H1 (cell line): Measurements from ENCODE around the gene ASCL5. TPM values are rescaled to one million over a fixed set of nuclear protein-coding genes. Genes with fewer than 3 reads are reported as not detected.

Experiments used
- CTCF ChIA-PET: fragments of 300-600 bp; sonication (Branson Sonifier 250); formaldehyde crosslinking; loops from one replicate; lab custom pipeline; 2021; ENCODE audit not compliant: partially characterized antibody; lab: Charles Lee
- POLR2A ChIA-PET: fragments of 300-600 bp; sonication (Branson Sonifier 250); formaldehyde crosslinking; loops from one replicate; lab custom pipeline; 2021; ENCODE audit warnings: inconsistent platforms; ENCODE audit not compliant: partially characterized antibody; lab: Charles Lee
- DNase-seq, 2 experiments: peaks; one replicate each; pipeline versions ENCODE4 v3.0.0 to v3.0.0-alpha.2; 2010 to 2022; ENCODE audit warnings: low spot score in 2 of 2, low read depth in 1 of 2, mixed read lengths in 1 of 2
- FAIRE-seq: peaks from 2 replicates; lab custom pipeline; 2011; peaks lifted over from hg19 to GRCh38; lab: Jason Lieb, UNC
- H2AFZ ChIP-seq: 2 replicates; pipeline ENCODE4 v1.8.1; 2012; ENCODE audit warnings: low read length, inconsistent platforms
- H2AK5ac ChIP-seq: 2 replicates; pipeline ENCODE4 v1.6.1; 2013; ENCODE audit warnings: low read depth, low read length
- H2BK120ac ChIP-seq: replicated peaks from 2 replicates; pipeline ENCODE3; 2013; ENCODE audit warnings: low read depth, low read length, inconsistent platforms
- H2BK12ac ChIP-seq: 2 replicates; pipeline ENCODE4 v1.6.1; 2013; ENCODE audit warnings: low read depth, low read length
- H2BK15ac ChIP-seq: 2 replicates; pipeline ENCODE4 v1.6.1; 2013; ENCODE audit warnings: low read length
- H2BK20ac ChIP-seq: 2 replicates; pipeline ENCODE4 v1.6.1; 2013; ENCODE audit warnings: low read length
- H2BK5ac ChIP-seq: 2 replicates; pipeline ENCODE4 v1.6.1; 2013; ENCODE audit warnings: low read depth, low read length
- H3K14ac ChIP-seq: 2 replicates; pipeline ENCODE4 v1.6.1; 2013; ENCODE audit warnings: inconsistent platforms; ENCODE audit not compliant: insufficient read length
- H3K18ac ChIP-seq: 2 replicates; pipeline ENCODE4 v1.6.1; 2013; ENCODE audit warnings: low read length; ENCODE audit errors: extremely low read depth
- H3K23ac ChIP-seq: 2 replicates; pipeline ENCODE4 v1.6.1; 2013; ENCODE audit warnings: inconsistent platforms; ENCODE audit not compliant: insufficient read length
- H3K23me2 ChIP-seq: 2 replicates; pipeline ENCODE4 v1.6.1; 2013; ENCODE audit warnings: low read depth, low read length
- H3K27ac ChIP-seq: 2 replicates; pipeline ENCODE4 v1.6.1; 2011; ENCODE audit warnings: low read depth, low read length, inconsistent platforms
- H3K27me3 ChIP-seq, 4 experiments: replicated peaks in 1 of 4; 1 replicate in 1 of 4; 2 replicates in 3 of 4; pipeline versions ENCODE4 v1.6.1 to v1.8.1; 2011 to 2013; ENCODE audit warnings: low read length in 3 of 4, mild to moderate bottlenecking in 3 of 4, inconsistent platforms in 2 of 4, mixed read lengths in 2 of 4, moderate library complexity in 1 of 4; ENCODE audit not compliant: control insufficient read depth in 3 of 4, insufficient read depth in 3 of 4; ENCODE audit errors: extremely low read depth in 1 of 4
- H3K36me3 ChIP-seq, 4 experiments: 2 replicates each; pipeline versions ENCODE4 v1.6.1 to v1.8.1; 2011 to 2013; ENCODE audit warnings: mild to moderate bottlenecking in 4 of 4, low read length in 3 of 4, moderate library complexity in 2 of 4, control low read depth in 1 of 4, inconsistent platforms in 1 of 4; ENCODE audit not compliant: insufficient read depth in 4 of 4, control insufficient read depth in 2 of 4
- H3K4ac ChIP-seq: replicated peaks from 2 replicates; pipeline ENCODE3; 2013; ENCODE audit warnings: low read length, low read depth, mixed read lengths, inconsistent platforms; ENCODE audit not compliant: insufficient read length
- H3K4me1 ChIP-seq, 4 experiments: replicated peaks in 1 of 4; 1 replicate in 1 of 4; 2 replicates in 3 of 4; pipeline versions ENCODE4 v1.6.1 to v1.8.1; 2011 to 2013; ENCODE audit warnings: low read length in 3 of 4, inconsistent platforms in 2 of 4, mixed read lengths in 1 of 4; ENCODE audit not compliant: insufficient read depth in 4 of 4, control insufficient read depth in 3 of 4
- H3K4me2 ChIP-seq, 2 experiments: 2 replicates each; pipeline versions ENCODE4 v1.6.1 to v1.8.1; 2011 to 2013; ENCODE audit warnings: low read depth in 2 of 2, low read length in 2 of 2, control low read depth in 1 of 2, inconsistent platforms in 1 of 2, mild to moderate bottlenecking in 1 of 2; ENCODE audit not compliant: insufficient read depth in 1 of 2
- H3K4me3 ChIP-seq, 4 experiments: fragments of 200-600, 300-600 bp in 1 of 4; sonication (generic), shearing (Covaris generic), sonication (Bioruptor Twin) in 1 of 4; 2 replicates each; pipeline versions ENCODE4 v1.5.1 to v1.8.1; 2011 to 2016; ENCODE audit warnings: low read length in 4 of 4, low read depth in 3 of 4, control low read depth in 2 of 4, inconsistent platforms in 2 of 4, mild to moderate bottlenecking in 2 of 4, mixed read lengths in 1 of 4, moderate library complexity in 1 of 4; ENCODE audit not compliant: insufficient read depth in 2 of 4; ENCODE audit errors: extremely low read depth in 1 of 4
- H3K56ac ChIP-seq: replicated peaks from 2 replicates; pipeline ENCODE3; 2013; ENCODE audit warnings: low read depth, mild to moderate bottlenecking, mixed read lengths, low read length, inconsistent platforms; ENCODE audit not compliant: insufficient read length
- H3K79me1 ChIP-seq: 2 replicates; pipeline ENCODE4 v1.6.1; 2013; ENCODE audit warnings: low read depth, low read length, control low read depth
- H3K79me2 ChIP-seq, 2 experiments: 2 replicates each; pipeline versions ENCODE4 v1.6.1 to v1.8.1; 2012 to 2013; ENCODE audit warnings: low read length in 2 of 2, mild to moderate bottlenecking in 2 of 2, inconsistent platforms in 1 of 2; ENCODE audit not compliant: insufficient read depth in 2 of 2, control insufficient read depth in 1 of 2
- H3K9ac ChIP-seq, 4 experiments: replicated peaks in 1 of 4; 1 replicate in 1 of 4; 2 replicates in 3 of 4; pipeline versions ENCODE4 v1.6.1 to v1.8.1; 2011 to 2013; ENCODE audit warnings: low read depth in 3 of 4, low read length in 3 of 4, control low read depth in 2 of 4, mild to moderate bottlenecking in 2 of 4, moderate library complexity in 2 of 4, inconsistent platforms in 1 of 4; ENCODE audit errors: extremely low read depth in 1 of 4
- H3K9me3 ChIP-seq, 2 experiments: 2 replicates each; pipeline versions ENCODE4 v1.6.1 to v1.8.1; 2012 to 2013; ENCODE audit warnings: mild to moderate bottlenecking in 2 of 2, moderate library complexity in 2 of 2, control low read depth in 1 of 2, inconsistent platforms in 1 of 2, low read depth in 1 of 2, low read length in 1 of 2, mixed read lengths in 1 of 2; ENCODE audit not compliant: insufficient read depth in 2 of 2
- H4K20me1 ChIP-seq, 2 experiments: replicated peaks in 1 of 2; 2 replicates each; pipeline versions ENCODE3 to v1.8.1; 2011 to 2013; ENCODE audit warnings: inconsistent platforms in 2 of 2, low read length in 2 of 2, mild to moderate bottlenecking in 1 of 2; ENCODE audit not compliant: insufficient read depth in 2 of 2, control insufficient read depth in 1 of 2
- H4K5ac ChIP-seq: 2 replicates; pipeline ENCODE4 v1.6.1; 2013; ENCODE audit warnings: low read length, low read depth, mixed read lengths, inconsistent platforms; ENCODE audit not compliant: insufficient read length
- H4K8ac ChIP-seq: 2 replicates; pipeline ENCODE4 v1.8.0; 2013; ENCODE audit warnings: mild to moderate bottlenecking, moderate library complexity, low read length, inconsistent platforms; ENCODE audit not compliant: insufficient read depth; ENCODE audit errors: extremely low read depth
- H4K91ac ChIP-seq: replicated peaks from 2 replicates; pipeline ENCODE3; 2013; ENCODE audit warnings: low read length, mixed read lengths, inconsistent platforms; ENCODE audit not compliant: insufficient read length
- KDM1A ChIP-seq: fragments of 200-600, 300-600 bp; sonication (generic); IDR thresholded peaks from 2 replicates; pipeline ENCODE4 v1.7.1; 2016; ENCODE audit warnings: mild to moderate bottlenecking, low read length, borderline replicate concordance
- TAF1 ChIP-seq: IDR thresholded peaks from 2 replicates; pipeline ENCODE4 v1.6.1; 2011; ENCODE audit warnings: mild to moderate bottlenecking, low read depth, low read length
- WGBS, 2 experiments: shearing (Covaris generic) in 1 of 2; methylation state at CpG; one replicate each; pipeline versions ENCODE4 v1.1.6 to v1.1.7; 2013 to 2015; ENCODE audit warnings: low lambda C conversion rate in 2 of 2, mixed read lengths in 2 of 2, inconsistent platforms in 1 of 2, low coverage in 1 of 2, missing lambda C conversion rate in 1 of 2; ENCODE audit not compliant: insufficient replicate concordance in 2 of 2, insufficient coverage in 1 of 2, insufficient read length in 1 of 2; ENCODE audit errors: extremely low coverage in 1 of 2, missing lambda C conversion rate in 1 of 2; 5-methylcytosine and 5-hydroxymethylcytosine counted together
- polyA plus RNA-seq, 7 experiments: library from polyadenylated mRNA; depleted of rRNA in 3 of 7; stranded (reverse) in 5 of 7; unstranded in 2 of 7; fragments of >200 nt in 5 of 7; fragments of 200-250 nt in 2 of 7; gene quantifications; 1 replicate in 5 of 7; 2 replicates in 1 of 7; 4 replicates in 1 of 7; pipeline versions ENCODE4 v1.2.1 to v1.2.3, GENCODE V29; 2011 to 2013; ENCODE audit warnings: missing spikeins in 2 of 7, mixed read lengths in 2 of 7
- total RNA-seq: library from RNA; stranded (reverse); fragmentation: NEBNext Ultra II Directional; extraction: Animal tissue kit (Norgen Biotek cat#: 25700); gene quantifications from 2 replicates; pipeline ENCODE4 v1.2.1, GENCODE V29; 2021

The ASCL5 gene
- total and polyA plus RNA-seq, 2 of the 8 experiments (the other 6 are each of a cell fraction or from before 2014, with no cell fraction given): 0.29 to 0.41 TPM

DNA sequence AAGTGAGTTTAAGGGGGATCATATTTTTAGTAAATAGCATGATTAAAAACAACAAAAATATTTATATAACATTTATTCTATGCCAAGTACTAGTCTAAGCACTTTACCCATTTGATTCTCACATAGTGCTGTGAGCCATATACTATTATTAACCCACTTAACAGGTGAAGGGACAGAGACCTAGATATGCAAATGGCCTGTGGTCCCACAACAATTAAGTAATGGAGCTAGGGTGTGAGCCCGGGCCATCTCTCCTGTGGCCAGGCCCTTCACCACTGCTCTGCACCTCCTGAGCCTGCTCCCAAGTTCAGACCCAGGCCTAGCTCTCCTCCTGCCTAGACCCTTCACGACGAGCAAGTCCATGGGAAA lies 537 bp downstream of the ASCL5 start:
- H3K36me3 ChIP-seq: no peaks in the 10 kb centered on the region
- no peak overlapping the region for H3K18ac ChIP-seq
- 63% methylated on average over 3 of the region's 3 CpGs; no CpG with 5 or more reads in 1 of the 2 experiments for WGBS, 2 experiments
- no peak overlapping the region for H4K8ac ChIP-seq
- H4K5ac ChIP-seq: no peak overlapping the region
- H3K4me1 ChIP-seq: peaks cover 3 to 11% (median 9%) of the 10 kb centered on the region in 4 experiments
- peak overlapping the region; percentile 1 to 58; a peak in 3 of 4 replicates for H3K4me2 ChIP-seq
- H2BK120ac ChIP-seq: no peak overlapping the region
- H2BK12ac ChIP-seq: no peak overlapping the region
- H3K4me3 ChIP-seq: peak overlapping the region in 1 of 4 experiments; percentile 35; a peak in 1 of 8 replicates
- H3K4ac ChIP-seq: no peak overlapping the region
- TF ChIP-seq TAF1 (no peak), KDM1A (peak; percentile 56; the same call in 1 of the 2 replicates)
- TF ChIP-seq, all 59 proteins: peak for 1
- H3K23me2 ChIP-seq: no peaks in the 10 kb centered on the region
- no peaks in the 10 kb centered on the region for H3K79me2 ChIP-seq
- FAIRE-seq: no peak
- ChIA-PET POLR2A (interaction anchor here (1.1 to 4.3 kb wide), 2 partner anchors 7 to 27 kb away, joined by 3 to 13 read pairs; partner anchors contain the start of gene TMEM9), CTCF (interaction anchor here (1.2 to 16.3 kb wide), 6 partner anchors 10 to 154 kb away, joined by 3 to 343 read pairs (median 8); no protein-coding TSS in a partner anchor)
- H3K56ac ChIP-seq: no peak overlapping the region
- no peak overlapping the region for H2BK5ac ChIP-seq
- no peaks in the 10 kb centered on the region for H3K79me1 ChIP-seq
- H2AFZ ChIP-seq: no peak overlapping the region
- no peak overlapping the region for H2AK5ac ChIP-seq
- H4K20me1 ChIP-seq: no peaks in the 10 kb centered on the region
- no peak overlapping the region for H2BK15ac ChIP-seq
- no peak overlapping the region for H3K23ac ChIP-seq
- H3K27me3 ChIP-seq: no peaks in the 10 kb centered on the region; a peak in 1 of 7 replicates
- no peaks in the 10 kb centered on the region for H3K9me3 ChIP-seq
- no peak overlapping the region for H4K91ac ChIP-seq
- no peak overlapping the region for H3K9ac ChIP-seq
- no peak overlapping the region for H3K14ac ChIP-seq
- no peak for DNase-seq
- H2BK20ac ChIP-seq: no peak overlapping the region
- no peak overlapping the region for H3K27ac ChIP-seq
